Germinal center (tissue), 1 donor: Measurements from ENCODE around the gene PIPOX.

Experiments
- DNase-seq: peaks from one replicate; pipeline ENCODE4 v3.0.0; 2012; ENCODE audit warnings: mixed read lengths, low spot score

The PIPOX gene

GRCh38 chr17:29019475-29020181 is 23.3 kb upstream of the PIPOX start:
- DNase-seq = no peak

- no peak for DNase-seq
Observed at GRCh38 chr17:29020576-29020975, 22.4 kb upstream of the PIPOX start.

GRCh38 chr17:29021226-29021625 is 21.7 kb upstream of the PIPOX start:
- no peak for DNase-seq

GRCh38 chr17:29022074-29022473 is 20.9 kb upstream of the PIPOX start:
- no peak for DNase-seq

GRCh38 chr17:29024316-29024952 is 18.5 kb upstream of the PIPOX start:
- no peak for DNase-seq

- DNase-seq = no peak
Observed at GRCh38 chr17:29031488-29031887, 11.5 kb upstream of the PIPOX start.

GRCh38 chr17:29032013-29032856 is 10.7 kb upstream of the PIPOX start:
- DNase-seq = no peak

GRCh38 chr17:29032857-29033197 is 10.1 kb upstream of the PIPOX start:
- DNase-seq = no peak

GRCh38 chr17:29034510-29034909 is 8.4 kb upstream of the PIPOX start:
- no peak for DNase-seq

- DNase-seq = no peak
Observed at GRCh38 chr17:29036584-29036983, 6.4 kb upstream of the PIPOX start.

- no peak for DNase-seq
Observed at GRCh38 chr17:29037739-29038084, 5.2 kb upstream of the PIPOX start.

GRCh38 chr17:29038085-29038795 is 4.7 kb upstream of the PIPOX start:
- no peak for DNase-seq

GRCh38 chr17:29039764-29040598 is 3.0 kb upstream of the PIPOX start:
- no peak for DNase-seq

- no peak for DNase-seq
Observed at GRCh38 chr17:29041091-29041490, 1.9 kb upstream of the PIPOX start.

GRCh38 chr17:29041571-29041970 is 1.4 kb upstream of the PIPOX start:
- no peak for DNase-seq

- DNase-seq = no peak
Observed at GRCh38 chr17:29042026-29042678, 789 bp upstream of the PIPOX start.

- no peak for DNase-seq
Observed at GRCh38 chr17:29043539-29044145, 701 bp downstream of the PIPOX start.

GRCh38 chr17:29045026-29045425 is 2.1 kb downstream of the PIPOX start:
- no peak for DNase-seq

GRCh38 chr17:29045734-29046472 is 3.0 kb downstream of the PIPOX start:
- DNase-seq = no peak

GRCh38 chr17:29046473-29046839 is 3.5 kb downstream of the PIPOX start:
- DNase-seq = no peak
